Measurements from ENCODE around the gene C2CD2L.

DNA sequence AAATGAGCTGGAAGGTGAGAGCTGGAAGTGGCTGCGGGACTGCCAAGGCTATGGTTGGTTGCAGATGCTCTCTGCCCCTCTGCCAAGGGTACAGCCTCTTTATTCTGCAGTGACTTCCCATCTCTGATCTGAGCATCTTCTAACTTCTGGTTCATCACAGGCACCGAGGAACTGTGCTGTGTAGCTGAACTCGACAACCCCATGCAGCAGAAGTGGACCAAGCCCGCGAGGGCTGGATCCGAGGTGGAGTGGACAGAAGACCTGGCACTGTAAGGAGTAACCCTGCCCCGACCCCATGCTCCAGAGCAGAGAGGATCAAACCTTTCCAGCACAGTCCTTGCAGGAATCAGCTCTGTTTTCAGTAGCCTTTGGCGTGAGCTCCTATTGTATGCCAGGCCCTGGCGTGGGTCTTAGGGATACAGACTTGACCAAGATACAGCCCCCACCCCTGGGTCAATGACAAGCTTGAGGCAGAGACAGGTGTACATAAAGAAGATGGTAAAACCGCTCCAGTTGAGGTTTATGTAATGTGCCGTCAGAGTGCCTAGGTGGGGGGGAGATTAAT lies 4.3 kb downstream of the C2CD2L start:
- TF ChIP-seq POLR2AphosphoS5 (IDR thresholded peaks at IDR 0.05; ENCODE audit: low read depth) (no peak), GABPA (IDR thresholded peaks at IDR 0.05; ENCODE audit: low read depth) (no peak), REST (IDR thresholded peaks at IDR 0.05; ENCODE audit: insufficient replicate concordance, low read depth) (no peak)
- TF ChIP-seq, protein P1, sequence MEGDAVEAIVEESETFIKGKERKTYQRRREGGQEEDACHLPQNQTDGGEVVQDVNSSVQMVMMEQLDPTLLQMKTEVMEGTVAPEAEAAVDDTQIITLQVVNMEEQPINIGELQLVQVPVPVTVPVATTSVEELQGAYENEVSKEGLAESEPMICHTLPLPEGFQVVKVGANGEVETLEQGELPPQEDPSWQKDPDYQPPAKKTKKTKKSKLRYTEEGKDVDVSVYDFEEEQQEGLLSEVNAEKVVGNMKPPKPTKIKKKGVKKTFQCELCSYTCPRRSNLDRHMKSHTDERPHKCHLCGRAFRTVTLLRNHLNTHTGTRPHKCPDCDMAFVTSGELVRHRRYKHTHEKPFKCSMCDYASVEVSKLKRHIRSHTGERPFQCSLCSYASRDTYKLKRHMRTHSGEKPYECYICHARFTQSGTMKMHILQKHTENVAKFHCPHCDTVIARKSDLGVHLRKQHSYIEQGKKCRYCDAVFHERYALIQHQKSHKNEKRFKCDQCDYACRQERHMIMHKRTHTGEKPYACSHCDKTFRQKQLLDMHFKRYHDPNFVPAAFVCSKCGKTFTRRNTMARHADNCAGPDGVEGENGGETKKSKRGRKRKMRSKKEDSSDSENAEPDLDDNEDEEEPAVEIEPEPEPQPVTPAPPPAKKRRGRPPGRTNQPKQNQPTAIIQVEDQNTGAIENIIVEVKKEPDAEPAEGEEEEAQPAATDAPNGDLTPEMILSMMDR (IDR thresholded peaks at IDR 0.05; ENCODE audit: insufficient read depth, low read length) = no peak

Measured in HL-60 (cell line).